HS-27A (cell line): ENCODE data around the gene RILP.

ENCODE experiments used
- DNase-seq: peaks from one replicate; pipeline ENCODE4 v3.0.0-alpha.2; 2012; ENCODE audit warnings: low read depth, missing footprints

The RILP gene

GRCh38 chr17:1604831-1605528 is 44.7 kb downstream of the RILP start:
- DNase-seq, result no peak

- no peak for DNase-seq
Measured at GRCh38 chr17:1601571-1601970, 48.1 kb downstream of the RILP start.

- DNase-seq, result no peak
Measured at GRCh38 chr17:1598399-1599095, 51.1 kb downstream of the RILP start.

GRCh38 chr17:1597861-1598342 is 51.8 kb downstream of the RILP start:
- no peak for DNase-seq
